ENCODE data around the gene FXYD6. TPM values are rescaled to one million over a fixed set of nuclear protein-coding genes. Genes with fewer than 3 reads are reported as not detected.

FXYD6 gene
- total and polyA plus RNA-seq, 4 donors: 37.0 to 70.0 (median 43.9) TPM

- H3K27ac ChIP-seq (ENCODE audit: low read depth in 1 of 2, low read length in 1 of 2): no peak overlapping the region
- no peak overlapping the region for H3K4me3 ChIP-seq
- H3K9me3 ChIP-seq (ENCODE audit: control insufficient read depth in 4 of 4, insufficient read depth in 3 of 4, low read length in 3 of 4): no peaks in the 10 kb centered on the region
- ATAC-seq (ENCODE audit: insufficient read depth, low FRiP score): no peak
- TF ChIP-seq, protein P1, sequence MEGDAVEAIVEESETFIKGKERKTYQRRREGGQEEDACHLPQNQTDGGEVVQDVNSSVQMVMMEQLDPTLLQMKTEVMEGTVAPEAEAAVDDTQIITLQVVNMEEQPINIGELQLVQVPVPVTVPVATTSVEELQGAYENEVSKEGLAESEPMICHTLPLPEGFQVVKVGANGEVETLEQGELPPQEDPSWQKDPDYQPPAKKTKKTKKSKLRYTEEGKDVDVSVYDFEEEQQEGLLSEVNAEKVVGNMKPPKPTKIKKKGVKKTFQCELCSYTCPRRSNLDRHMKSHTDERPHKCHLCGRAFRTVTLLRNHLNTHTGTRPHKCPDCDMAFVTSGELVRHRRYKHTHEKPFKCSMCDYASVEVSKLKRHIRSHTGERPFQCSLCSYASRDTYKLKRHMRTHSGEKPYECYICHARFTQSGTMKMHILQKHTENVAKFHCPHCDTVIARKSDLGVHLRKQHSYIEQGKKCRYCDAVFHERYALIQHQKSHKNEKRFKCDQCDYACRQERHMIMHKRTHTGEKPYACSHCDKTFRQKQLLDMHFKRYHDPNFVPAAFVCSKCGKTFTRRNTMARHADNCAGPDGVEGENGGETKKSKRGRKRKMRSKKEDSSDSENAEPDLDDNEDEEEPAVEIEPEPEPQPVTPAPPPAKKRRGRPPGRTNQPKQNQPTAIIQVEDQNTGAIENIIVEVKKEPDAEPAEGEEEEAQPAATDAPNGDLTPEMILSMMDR (IDR thresholded peaks at IDR 0.05; ENCODE audit: control extremely low read depth, extremely low read depth): no peak
- no peaks in the 10 kb centered on the region for H3K4me1 ChIP-seq (ENCODE audit: control insufficient read depth in 5 of 5, insufficient read depth in 5 of 5, low read length in 5 of 5)
- H3K9ac ChIP-seq (ENCODE audit: insufficient read depth in 1 of 2, low read length in 2 of 2): no peak overlapping the region
- WGBS, 2 donors: 87 to 89% methylated on average over 4 of the region's 4 CpGs
- DNase-seq: no peak
- no peaks in the 10 kb centered on the region for H3K27me3 ChIP-seq (ENCODE audit: control insufficient read depth in 3 of 3, insufficient read depth in 3 of 3, low read length in 2 of 3)
- H3K36me3 ChIP-seq (ENCODE audit: control insufficient read depth in 4 of 4, insufficient read depth in 4 of 4, low read length in 4 of 4): no peaks in the 10 kb centered on the region
Measured at GRCh38 chr11:117906710-117907109, 30.3 kb upstream of the FXYD6 start.

GRCh38 chr11:117906126-117906525 lies 29.7 kb upstream of the FXYD6 start:
- Histone ChIP-seq H3K4me3 (no peak overlapping the region), H3K36me3 (ENCODE audit: control insufficient read depth in 4 of 4, insufficient read depth in 4 of 4, low read length in 4 of 4) (no peaks in the 10 kb centered on the region), H3K9me3 (ENCODE audit: control insufficient read depth in 4 of 4, insufficient read depth in 3 of 4, low read length in 3 of 4) (no peaks in the 10 kb centered on the region), H3K27ac (ENCODE audit: low read depth in 1 of 2, low read length in 1 of 2) (no peak overlapping the region), H3K27me3 (ENCODE audit: control insufficient read depth in 3 of 3, insufficient read depth in 3 of 3, low read length in 2 of 3) (no peaks in the 10 kb centered on the region), H3K9ac (ENCODE audit: insufficient read depth in 1 of 2, low read length in 2 of 2) (no peak overlapping the region), H3K4me1 (ENCODE audit: control insufficient read depth in 5 of 5, insufficient read depth in 5 of 5, low read length in 5 of 5) (no peaks in the 10 kb centered on the region)
- 95 to 99% methylated on average over 2 of the region's 2 CpGs for WGBS, 2 donors
- DNase-seq (peak in 1 of 3 donors; percentile 1), ATAC-seq (ENCODE audit: insufficient read depth, low FRiP score) (no peak)
- TF ChIP-seq, protein P1 (IDR thresholded peaks at IDR 0.05; ENCODE audit: control extremely low read depth, extremely low read depth): no peak

GRCh38 chr11:117905524-117905923 lies 29.1 kb upstream of the FXYD6 start:
- TF ChIP-seq, protein P1 (IDR thresholded peaks at IDR 0.05; ENCODE audit: control extremely low read depth, extremely low read depth): no peak
- Histone ChIP-seq H3K9ac (ENCODE audit: insufficient read depth in 1 of 2, low read length in 2 of 2) (no peak overlapping the region), H3K27ac (ENCODE audit: low read depth in 1 of 2, low read length in 1 of 2) (no peak overlapping the region), H3K36me3 (ENCODE audit: control insufficient read depth in 4 of 4, insufficient read depth in 4 of 4, low read length in 4 of 4) (no peaks in the 10 kb centered on the region), H3K27me3 (ENCODE audit: control insufficient read depth in 3 of 3, insufficient read depth in 3 of 3, low read length in 2 of 3) (no peaks in the 10 kb centered on the region), H3K9me3 (ENCODE audit: control insufficient read depth in 4 of 4, insufficient read depth in 3 of 4, low read length in 3 of 4) (no peaks in the 10 kb centered on the region), H3K4me1 (ENCODE audit: control insufficient read depth in 5 of 5, insufficient read depth in 5 of 5, low read length in 5 of 5) (no peaks in the 10 kb centered on the region), H3K4me3 (no peak overlapping the region)
- ATAC-seq (ENCODE audit: insufficient read depth, low FRiP score) (no peak), DNase-seq (peak in 1 of 3 donors; percentile 5)
- 67 to 93% methylated on average over 4 of the region's 4 CpGs for WGBS, 2 donors
